ENCODE results near the gene WDFY1. TPM values are rescaled to one million over a fixed set of nuclear protein-coding genes. Genes with fewer than 3 reads are reported as not detected.

The WDFY1 gene
- total RNA-seq, 1 experiment from 2014 or later, result 37.5 TPM

DNA sequence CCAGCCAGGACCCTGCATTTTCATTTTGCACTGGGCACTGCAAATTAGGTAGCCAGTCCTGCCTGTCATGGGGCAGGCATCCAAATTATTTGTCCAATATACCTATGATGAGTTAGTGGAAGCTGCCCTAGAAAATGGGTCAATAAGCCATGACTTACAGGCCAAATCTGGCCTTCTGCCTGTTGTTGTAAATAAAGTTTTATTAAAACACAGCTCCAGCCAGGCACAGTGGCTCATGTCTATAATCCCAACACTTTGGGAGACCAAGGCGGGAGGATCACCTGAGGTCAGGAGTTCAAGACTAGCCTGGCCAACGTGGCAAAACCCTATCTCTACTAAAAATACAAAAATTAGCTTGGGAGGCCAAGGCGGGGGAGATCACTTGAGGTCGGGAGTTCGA, 116.0 kb downstream of the WDFY1 start:
- Mint-ChIP-seq H3K27ac (ENCODE audit: unreplicated experiment) (no peak overlapping the region), H3K9me3 (ENCODE audit: low read depth, unreplicated experiment) (no peaks in the 10 kb centered on the region), H3K36me3 (ENCODE audit: insufficient read depth, unreplicated experiment) (peaks cover 48% of the 10 kb centered on the region), H3K4me3 (ENCODE audit: low read depth, unreplicated experiment) (no peak overlapping the region), H3K27me3 (ENCODE audit: unreplicated experiment) (no peaks in the 10 kb centered on the region), H3K4me1 (ENCODE audit: low read depth, unreplicated experiment) (peaks cover 61% of the 10 kb centered on the region)
- intact Hi-C loops (cut with micrococcal nuclease; ENCODE audit: unreplicated experiment), result no loop called here
- DNase-seq, result no peak
- TF ChIP-seq, protein P1, sequence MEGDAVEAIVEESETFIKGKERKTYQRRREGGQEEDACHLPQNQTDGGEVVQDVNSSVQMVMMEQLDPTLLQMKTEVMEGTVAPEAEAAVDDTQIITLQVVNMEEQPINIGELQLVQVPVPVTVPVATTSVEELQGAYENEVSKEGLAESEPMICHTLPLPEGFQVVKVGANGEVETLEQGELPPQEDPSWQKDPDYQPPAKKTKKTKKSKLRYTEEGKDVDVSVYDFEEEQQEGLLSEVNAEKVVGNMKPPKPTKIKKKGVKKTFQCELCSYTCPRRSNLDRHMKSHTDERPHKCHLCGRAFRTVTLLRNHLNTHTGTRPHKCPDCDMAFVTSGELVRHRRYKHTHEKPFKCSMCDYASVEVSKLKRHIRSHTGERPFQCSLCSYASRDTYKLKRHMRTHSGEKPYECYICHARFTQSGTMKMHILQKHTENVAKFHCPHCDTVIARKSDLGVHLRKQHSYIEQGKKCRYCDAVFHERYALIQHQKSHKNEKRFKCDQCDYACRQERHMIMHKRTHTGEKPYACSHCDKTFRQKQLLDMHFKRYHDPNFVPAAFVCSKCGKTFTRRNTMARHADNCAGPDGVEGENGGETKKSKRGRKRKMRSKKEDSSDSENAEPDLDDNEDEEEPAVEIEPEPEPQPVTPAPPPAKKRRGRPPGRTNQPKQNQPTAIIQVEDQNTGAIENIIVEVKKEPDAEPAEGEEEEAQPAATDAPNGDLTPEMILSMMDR (IDR thresholded peaks at IDR 0.05; ENCODE audit: unreplicated experiment), result no peak
- CTCF ChIA-PET, result interaction anchor here (0.9 kb wide), 1 partner anchor 14 kb away, joined by 3 read pairs; no protein-coding TSS in a partner anchor
- no TSS peak for BruUV-seq (replicated peaks)

DNA sequence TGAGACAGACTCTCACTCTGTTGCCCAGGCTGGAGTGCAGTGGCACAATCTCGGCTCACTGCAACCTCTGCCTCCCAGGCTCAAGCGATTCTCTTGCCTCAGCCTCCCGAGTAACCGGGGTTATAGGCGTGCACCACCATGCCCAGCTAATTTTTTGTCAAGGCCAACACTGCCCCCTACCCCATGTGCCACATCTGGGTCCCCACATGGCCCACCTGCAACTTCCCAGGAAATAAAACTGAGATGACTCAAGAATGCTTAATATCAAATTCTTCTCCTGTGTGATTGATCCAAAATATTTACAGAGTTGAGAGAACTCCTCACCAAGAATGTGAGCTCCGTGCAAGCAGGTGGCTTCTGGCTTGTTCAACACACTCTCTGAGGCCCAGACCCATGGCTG, 116.8 kb downstream of the WDFY1 start:
- intact Hi-C loops (cut with micrococcal nuclease; ENCODE audit: unreplicated experiment), result no loop called here
- no TSS peak for BruUV-seq (replicated peaks)
- Mint-ChIP-seq H3K9me3 (ENCODE audit: low read depth, unreplicated experiment) (no peaks in the 10 kb centered on the region), H3K4me1 (ENCODE audit: low read depth, unreplicated experiment) (peaks cover 66% of the 10 kb centered on the region), H3K27me3 (ENCODE audit: unreplicated experiment) (no peaks in the 10 kb centered on the region), H3K4me3 (ENCODE audit: low read depth, unreplicated experiment) (no peak overlapping the region), H3K36me3 (ENCODE audit: insufficient read depth, unreplicated experiment) (peaks cover 42% of the 10 kb centered on the region), H3K27ac (ENCODE audit: unreplicated experiment) (peak overlapping the region; percentile 40)
- TF ChIP-seq, protein P1 (IDR thresholded peaks at IDR 0.05; ENCODE audit: unreplicated experiment), result no peak
- no peak for DNase-seq
- CTCF ChIA-PET, result interaction anchor here (0.5 to 0.9 kb wide), 5 partner anchors 13 to 459 kb away, joined by 3 to 5 read pairs (median 4); no protein-coding TSS in a partner anchor

DNA sequence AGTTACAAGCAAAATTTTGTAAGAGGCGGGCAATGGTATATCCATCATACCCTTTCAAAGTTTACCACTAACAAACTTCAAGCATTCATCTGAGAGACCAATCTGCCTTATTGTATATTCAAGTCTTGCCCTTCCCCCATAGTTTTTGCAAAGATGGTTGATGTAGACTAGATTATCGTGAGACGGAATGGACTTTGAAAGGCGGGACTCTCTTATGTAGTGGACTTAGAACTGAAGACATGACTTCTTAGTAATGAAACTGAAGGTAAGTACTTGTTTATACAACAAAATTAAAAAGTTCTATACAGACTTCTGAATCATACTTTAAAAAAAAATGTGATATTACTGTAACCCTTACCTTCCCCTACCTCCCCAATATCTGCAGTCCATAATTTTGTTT, 118.1 kb downstream of the WDFY1 start:
- CTCF ChIA-PET, result no interaction called here
- BruUV-seq (replicated peaks), result no TSS peak
- Mint-ChIP-seq H3K36me3 (ENCODE audit: insufficient read depth, unreplicated experiment) (peaks cover 37% of the 10 kb centered on the region), H3K27ac (ENCODE audit: unreplicated experiment) (no peak overlapping the region), H3K9me3 (ENCODE audit: low read depth, unreplicated experiment) (no peaks in the 10 kb centered on the region), H3K4me3 (ENCODE audit: low read depth, unreplicated experiment) (no peak overlapping the region), H3K27me3 (ENCODE audit: unreplicated experiment) (no peaks in the 10 kb centered on the region), H3K4me1 (ENCODE audit: low read depth, unreplicated experiment) (peaks cover 60% of the 10 kb centered on the region)
- TF ChIP-seq, protein P1 (IDR thresholded peaks at IDR 0.05; ENCODE audit: unreplicated experiment), result no peak
- DNase-seq, result no peak
- intact Hi-C loops (cut with micrococcal nuclease; ENCODE audit: unreplicated experiment), result no loop called here

Other genes starting within 250 kb of the WDFY1 start
- gene AP1S3, start 107.8 kb downstream of the WDFY1 start, total RNA-seq (2022), result 108 and 119 TPM in 2 replicates
- gene MRPL44, start 12.1 kb upstream of the WDFY1 start, total RNA-seq (2022), result 32.7 and 39.5 TPM in 2 replicates
- 34.7 and 39.7 TPM in 2 replicates for gene SERPINE2, start 94.0 kb upstream of the WDFY1 start, total RNA-seq (2022)

All from Calu3 (cell line).